Cardiac muscle cell (in vitro differentiated cells and primary cell): ENCODE results near the gene CACNA2D1. TPM values are rescaled to one million over a fixed set of nuclear protein-coding genes. Genes with fewer than 3 reads are reported as not detected.

Source experiments
- DNase-seq, 2 donors: peaks; one replicate each; pipeline versions ENCODE4 v3.0.0 to v3.0.0-alpha.2; 2010 to 2017; ENCODE audit warnings: low read depth in 1 of 2, low spot score in 1 of 2
- H3K27ac ChIP-seq: fragments of 200-600 bp; sonication (generic); 2 replicates; pipeline ENCODE4 v1.5.1; 2016
- H3K27me3 ChIP-seq: fragments of 200-600 bp; sonication (generic); 2 replicates; pipeline ENCODE4 v1.6.0; 2016; ENCODE audit warnings: control low read depth
- H3K36me3 ChIP-seq: fragments of 200-600 bp; sonication (generic); 2 replicates; pipeline ENCODE4 v1.5.1; 2016; ENCODE audit warnings: control low read depth
- H3K4me1 ChIP-seq: fragments of 200-600 bp; sonication (generic); 2 replicates; pipeline ENCODE4 v1.8.1; 2017; ENCODE audit warnings: low read depth, mild to moderate bottlenecking, mixed run types
- H3K4me3 ChIP-seq: fragments of 200-600 bp; sonication (generic); 2 replicates; pipeline ENCODE4 v1.5.1; 2016; ENCODE audit warnings: mild to moderate bottlenecking
- H3K9me3 ChIP-seq: fragments of 200-600 bp; sonication (generic); 2 replicates; pipeline ENCODE4 v1.5.1; 2017; ENCODE audit warnings: low read depth, mild to moderate bottlenecking, control low read depth
- polyA plus RNA-seq: library from polyadenylated mRNA; unstranded; fragments of >200 nt; fragmentation: Nextera tagmentation; extraction: Ambion mirVana; gene quantifications from 2 replicates; pipeline ENCODE4 v1.2.1, GENCODE V29; 2016
- total RNA-seq: library from RNA; depleted of rRNA; stranded (reverse); fragments of >200 nt; gene quantifications from 2 replicates; pipeline ENCODE4 v1.2.3, GENCODE V29; 2016
- TF ChIP-seq, protein P1 (sequence below): IDR thresholded peaks from 2 replicates; pipeline ENCODE4 v1.5.1; 2012; ENCODE audit warnings: low read depth, mild to moderate bottlenecking, low read length

Gene CACNA2D1
- total and polyA plus RNA-seq, 2 experiments from 2014 or later: 4.5 to 20.3 TPM

DNA sequence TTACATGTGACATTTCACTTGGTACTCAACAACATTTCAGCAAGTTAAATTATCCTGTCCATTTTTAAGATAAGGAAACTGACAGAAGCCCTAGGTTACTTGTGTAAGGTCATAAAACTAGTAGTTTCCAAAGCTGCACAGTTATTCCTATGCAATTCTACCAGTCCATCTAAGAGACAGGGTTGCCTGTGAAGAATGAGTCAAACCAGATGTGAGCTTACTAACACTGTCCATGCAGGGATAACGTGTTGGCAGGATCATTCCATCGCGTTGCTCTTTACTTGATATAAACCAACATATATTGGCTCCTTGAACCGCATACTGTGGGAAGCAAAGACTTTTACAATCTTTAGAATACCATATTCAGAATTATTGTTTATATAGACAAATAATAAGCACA, 392.8 kb downstream of the CACNA2D1 start:
- Histone ChIP-seq H3K4me1 (no peaks in the 10 kb centered on the region), H3K36me3 (no peaks in the 10 kb centered on the region), H3K9me3 (no peaks in the 10 kb centered on the region), H3K27ac (no peak overlapping the region), H3K4me3 (no peak overlapping the region), H3K27me3 (no peaks in the 10 kb centered on the region)
- TF ChIP-seq, protein P1, sequence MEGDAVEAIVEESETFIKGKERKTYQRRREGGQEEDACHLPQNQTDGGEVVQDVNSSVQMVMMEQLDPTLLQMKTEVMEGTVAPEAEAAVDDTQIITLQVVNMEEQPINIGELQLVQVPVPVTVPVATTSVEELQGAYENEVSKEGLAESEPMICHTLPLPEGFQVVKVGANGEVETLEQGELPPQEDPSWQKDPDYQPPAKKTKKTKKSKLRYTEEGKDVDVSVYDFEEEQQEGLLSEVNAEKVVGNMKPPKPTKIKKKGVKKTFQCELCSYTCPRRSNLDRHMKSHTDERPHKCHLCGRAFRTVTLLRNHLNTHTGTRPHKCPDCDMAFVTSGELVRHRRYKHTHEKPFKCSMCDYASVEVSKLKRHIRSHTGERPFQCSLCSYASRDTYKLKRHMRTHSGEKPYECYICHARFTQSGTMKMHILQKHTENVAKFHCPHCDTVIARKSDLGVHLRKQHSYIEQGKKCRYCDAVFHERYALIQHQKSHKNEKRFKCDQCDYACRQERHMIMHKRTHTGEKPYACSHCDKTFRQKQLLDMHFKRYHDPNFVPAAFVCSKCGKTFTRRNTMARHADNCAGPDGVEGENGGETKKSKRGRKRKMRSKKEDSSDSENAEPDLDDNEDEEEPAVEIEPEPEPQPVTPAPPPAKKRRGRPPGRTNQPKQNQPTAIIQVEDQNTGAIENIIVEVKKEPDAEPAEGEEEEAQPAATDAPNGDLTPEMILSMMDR: no peak
- DNase-seq: peak; percentile 23 to 74

DNA sequence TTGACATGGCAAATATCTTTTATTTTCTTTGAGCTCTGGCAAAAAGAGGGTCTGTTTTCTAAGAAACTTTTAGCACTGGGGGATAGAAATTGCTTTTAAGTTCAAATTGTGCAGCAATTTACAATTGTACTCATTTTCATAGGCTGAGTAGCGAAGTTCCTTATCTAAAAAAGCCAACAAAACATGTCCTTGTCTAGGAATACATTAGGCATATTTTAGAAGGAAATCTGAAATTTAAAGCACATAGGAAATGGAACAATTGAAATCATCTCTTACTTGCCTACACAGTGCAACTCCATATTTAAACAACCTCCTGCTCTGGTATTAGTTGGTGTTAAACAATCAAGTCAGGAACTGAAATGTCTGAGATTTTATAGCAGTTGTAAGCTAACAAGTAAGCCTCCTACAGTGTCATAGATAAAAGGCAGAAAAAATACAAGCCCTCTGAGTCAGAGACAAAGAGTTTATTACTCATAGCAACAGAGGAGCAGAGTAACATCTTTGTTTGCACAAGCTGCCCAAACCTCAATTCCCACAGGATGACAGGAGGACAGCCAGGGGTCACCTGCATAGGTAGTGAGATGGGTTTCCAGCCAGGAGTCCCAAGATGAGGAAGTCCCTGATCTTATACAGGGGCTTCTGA, 393.6 kb downstream of the CACNA2D1 start:
- no peaks in the 10 kb centered on the region for H3K9me3 ChIP-seq
- TF ChIP-seq, protein P1: no peak
- H3K36me3 ChIP-seq: no peaks in the 10 kb centered on the region
- H3K4me3 ChIP-seq: no peak overlapping the region
- H3K27me3 ChIP-seq: no peaks in the 10 kb centered on the region
- H3K4me1 ChIP-seq: no peaks in the 10 kb centered on the region
- no peak overlapping the region for H3K27ac ChIP-seq
- DNase-seq: peak in 1 of 2 donors; percentile 89

DNA sequence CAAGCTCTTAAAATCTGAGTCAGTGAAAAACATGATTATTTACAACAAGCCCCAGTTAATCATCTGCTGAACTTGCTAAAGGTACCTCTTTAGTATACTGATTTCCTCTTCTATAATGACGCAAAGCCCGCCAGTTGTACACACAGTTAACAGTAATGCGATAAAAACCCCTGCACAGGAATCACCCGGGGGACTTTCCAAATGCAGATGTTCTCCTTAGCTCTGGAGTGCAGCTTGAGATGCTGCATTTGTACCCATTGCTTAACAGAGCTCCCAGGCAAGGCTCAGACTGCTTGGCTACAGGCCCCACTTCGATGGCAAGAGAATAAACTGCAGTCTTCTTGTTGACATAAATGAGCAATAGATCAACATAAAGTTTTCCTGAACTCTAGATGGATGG, 394.1 kb downstream of the CACNA2D1 start:
- TF ChIP-seq, protein P1: no peak
- no peaks in the 10 kb centered on the region for H3K4me1 ChIP-seq
- H3K27ac ChIP-seq: no peak overlapping the region
- peak in 1 of 2 donors; percentile 79 for DNase-seq
- no peak overlapping the region for H3K4me3 ChIP-seq
- H3K27me3 ChIP-seq: no peaks in the 10 kb centered on the region
- H3K9me3 ChIP-seq: no peaks in the 10 kb centered on the region
- H3K36me3 ChIP-seq: no peaks in the 10 kb centered on the region

DNA sequence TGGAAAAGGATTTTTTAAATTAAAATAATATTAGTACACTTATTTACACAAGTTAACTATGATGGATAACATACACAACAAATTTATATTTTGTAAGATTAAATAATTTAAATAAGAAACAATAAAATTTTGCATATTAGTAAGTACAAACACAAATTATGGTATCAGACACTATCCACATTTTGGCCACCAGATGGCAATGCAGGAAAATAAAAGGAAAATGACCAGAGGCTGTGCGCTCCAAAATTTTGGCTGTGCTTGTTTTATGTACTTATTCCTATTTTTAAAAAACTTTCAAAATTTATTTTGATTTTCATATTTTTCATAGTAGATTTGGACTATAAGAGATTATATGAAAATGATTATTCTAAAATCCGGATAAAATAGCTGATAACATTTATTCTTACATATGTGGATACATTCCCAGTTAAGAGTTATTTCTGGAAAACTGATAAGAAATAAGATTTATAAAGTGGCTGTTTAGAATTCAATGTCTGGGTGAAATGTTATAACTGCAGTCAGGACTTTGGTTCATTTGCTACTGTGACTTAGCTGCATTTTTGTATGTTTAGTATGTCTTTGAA, 399.0 kb downstream of the CACNA2D1 start:
- H3K27me3 ChIP-seq: no peaks in the 10 kb centered on the region
- TF ChIP-seq, protein P1: peak; percentile 54
- no peak overlapping the region for H3K4me3 ChIP-seq
- no peaks in the 10 kb centered on the region for H3K36me3 ChIP-seq
- no peak overlapping the region for H3K27ac ChIP-seq
- H3K4me1 ChIP-seq: no peaks in the 10 kb centered on the region
- no peaks in the 10 kb centered on the region for H3K9me3 ChIP-seq
- DNase-seq: peak; percentile 61 to 77

DNA sequence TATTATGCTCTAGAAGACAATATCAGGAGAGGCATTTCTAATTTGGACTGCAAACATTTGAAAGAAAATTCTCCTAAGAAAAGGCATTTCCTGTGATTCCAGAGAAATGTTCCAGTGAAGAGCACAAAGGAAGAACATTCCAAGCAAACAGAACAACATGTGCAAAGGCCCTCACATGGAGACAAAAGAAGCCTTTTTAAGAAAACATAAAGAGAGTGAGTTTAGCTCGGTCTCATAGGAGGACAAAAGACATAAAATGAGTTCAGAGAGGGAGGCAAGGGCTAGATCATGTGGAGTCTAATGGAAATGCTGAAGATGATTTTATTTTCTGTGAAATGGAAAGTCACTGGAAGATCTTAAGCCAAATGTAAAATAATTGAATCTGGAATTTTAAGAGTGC, 404.0 kb downstream of the CACNA2D1 start:
- TF ChIP-seq, protein P1: no peak
- no peaks in the 10 kb centered on the region for H3K27me3 ChIP-seq
- no peak overlapping the region for H3K4me3 ChIP-seq
- no peak overlapping the region for H3K27ac ChIP-seq
- peak in 1 of 2 donors; percentile 58 for DNase-seq
- no peaks in the 10 kb centered on the region for H3K9me3 ChIP-seq
- H3K4me1 ChIP-seq: no peaks in the 10 kb centered on the region
- no peaks in the 10 kb centered on the region for H3K36me3 ChIP-seq
